GM12878 (cell line): Measurements from ENCODE around the gene MROH7. TPM values are rescaled to one million over a fixed set of nuclear protein-coding genes. Genes with fewer than 3 reads are reported as not detected.

ENCODE experiments used
- ATAC-seq: fragments of 200-7000 bp; cut with Tn5 transposase; 3 replicates; pipeline ENCODE4 v1.9.1; 2020; ENCODE audit warnings: mild to moderate bottlenecking, moderate library complexity
- BruUV-seq: library from RNA; stranded (reverse); fragments of 400-500 nt; replicated peaks from 2 replicates; lab custom pipeline; 2021; lab: Mats Ljungman, UMichigan
- CTCF ChIA-PET: fragments of 300-600 bp; sonication (Branson Sonifier 250); formaldehyde crosslinking; extraction: SDS; loops from one replicate; lab custom pipeline; 2021; ENCODE audit warnings: inconsistent platforms; lab: Yijun Ruan, JAX
- POLR2A ChIA-PET: fragments of 350-600 bp; formaldehyde crosslinking; extraction: SDS; loops from one replicate; lab custom pipeline; 2021; ENCODE audit warnings: inconsistent platforms; lab: Charles Lee
- RAD21 ChIA-PET: fragments of 300-600 bp; sonication (Branson Sonifier 250); formaldehyde crosslinking; loops from one replicate; lab custom pipeline; 2023; ENCODE audit warnings: antibody characterized with exemption; ENCODE audit not compliant: unreplicated experiment; lab: Charles Lee
- SMC1A ChIA-PET: fragments of 300-600 bp; sonication (Branson Sonifier 250); formaldehyde crosslinking; loops from one replicate; lab custom pipeline; 2023; ENCODE audit not compliant: unreplicated experiment, uncharacterized antibody; lab: Charles Lee
- DNase-seq: peaks from one replicate; pipeline ENCODE4 v3.0.0-alpha.2; 2011; ENCODE audit warnings: low read depth, low spot score
- FAIRE-seq: peaks from 3 replicates; lab custom pipeline; 2011; peaks lifted over from hg19 to GRCh38; lab: Jason Lieb, UNC
- H2AFZ ChIP-seq: 2 replicates; pipeline ENCODE4 v1.6.0; 2011; ENCODE audit warnings: low read depth, low read length, control low read depth; ENCODE audit not compliant: control insufficient read depth
- H3K27ac ChIP-seq: 2 replicates; pipeline ENCODE4 v1.5.1; 2011; ENCODE audit warnings: control low read depth; ENCODE audit not compliant: control insufficient read depth, insufficient read depth
- H3K27me3 ChIP-seq, 2 experiments: replicated peaks in 1 of 2; 2 replicates each; pipeline versions ENCODE4 v1.6.0 to v1.6.1; 2011; ENCODE audit warnings: low read length in 1 of 2; ENCODE audit not compliant: control insufficient read depth in 2 of 2, insufficient read depth in 2 of 2
- H3K36me3 ChIP-seq, 2 experiments: 2 replicates each; pipeline ENCODE4 v1.5.1; 2011; ENCODE audit warnings: low read length in 1 of 2; ENCODE audit not compliant: control insufficient read depth in 2 of 2, insufficient read depth in 2 of 2
- H3K4me1 ChIP-seq: 2 replicates; pipeline ENCODE4 v1.6.1; 2011; ENCODE audit warnings: mild to moderate bottlenecking, low read length, moderate library complexity, mixed read lengths; ENCODE audit not compliant: control insufficient read depth, insufficient read depth
- H3K4me2 ChIP-seq: 2 replicates; pipeline ENCODE4 v1.6.0; 2011; ENCODE audit warnings: control low read depth; ENCODE audit not compliant: control insufficient read depth, insufficient read depth
- H3K4me3 ChIP-seq: fragments of 200-600 bp; sonication (generic); 2 replicates; pipeline ENCODE4 v1.5.1; 2016
- H3K79me2 ChIP-seq: 2 replicates; pipeline ENCODE4 v1.6.0; 2011; ENCODE audit warnings: low read length; ENCODE audit not compliant: control insufficient read depth, insufficient read depth
- H3K9ac ChIP-seq: 2 replicates; pipeline ENCODE4 v1.8.0; 2011; ENCODE audit warnings: low read length, control low read depth, mixed read lengths; ENCODE audit not compliant: control insufficient read depth, insufficient read depth
- H3K9me3 ChIP-seq: replicated peaks from 3 replicates; pipeline ENCODE4 v1.5.1; 2011; ENCODE audit warnings: mild to moderate bottlenecking, low read length; ENCODE audit not compliant: control insufficient read depth, insufficient read depth
- H4K20me1 ChIP-seq: 2 replicates; pipeline ENCODE4 v1.6.0; 2011; ENCODE audit not compliant: control insufficient read depth, insufficient read depth
- BACH1 ChIP-seq: fragments of 450-650 bp; IDR thresholded peaks from 2 replicates; pipeline ENCODE4 v1.6.1; 2017; ENCODE audit warnings: mild to moderate bottlenecking, borderline replicate concordance
- BMI1 ChIP-seq: fragments of 450-650 bp; IDR thresholded peaks from 2 replicates; pipeline ENCODE4 v1.6.1; 2016; ENCODE audit warnings: mild to moderate bottlenecking, moderate library complexity, borderline replicate concordance
- EED ChIP-seq: sonication (generic); IDR thresholded peaks from 2 replicates; pipeline ENCODE4 v1.6.1; 2016; ENCODE audit warnings: antibody characterized with exemption, low read depth
- ETV6 ChIP-seq, 2 experiments: fragments of 450-650 bp in 1 of 2; IDR thresholded peaks in 1 of 2; conservative IDR thresholded peaks in 1 of 2; 2 replicates each; pipeline ENCODE4 v1.6.1; 2014; ENCODE audit warnings: antibody characterized with exemption in 1 of 2, borderline replicate concordance in 1 of 2, low read depth in 1 of 2, mild to moderate bottlenecking in 1 of 2, moderate library complexity in 1 of 2
- JUNB ChIP-seq: IDR thresholded peaks from 2 replicates; pipeline ENCODE4 v1.6.1; 2016; ENCODE audit warnings: antibody characterized with exemption, mild to moderate bottlenecking
- NFIC ChIP-seq: IDR thresholded peaks from 2 replicates; pipeline ENCODE4 v1.6.1; 2012; ENCODE audit warnings: low read depth, mild to moderate bottlenecking, inconsistent platforms, low read length, moderate library complexity
- POLR2A ChIP-seq: IDR thresholded peaks from 2 replicates; pipeline ENCODE4 v1.6.1; 2011; ENCODE audit warnings: low read depth, mild to moderate bottlenecking, low read length
- RB1 ChIP-seq: fragments of 450-650 bp; formaldehyde crosslinking; IDR thresholded peaks from 2 replicates; pipeline ENCODE4 v1.6.1; 2017; ENCODE audit warnings: mild to moderate bottlenecking, borderline replicate concordance
- ZBED1 ChIP-seq: IDR thresholded peaks from 2 replicates; pipeline ENCODE4 v1.6.1; 2016; ENCODE audit warnings: borderline replicate concordance
- WGBS: methylation state at CpG from one replicate; pipeline ENCODE4 v1.1.6; 2016; ENCODE audit warnings: low lambda C conversion rate; ENCODE audit not compliant: insufficient replicate concordance, insufficient coverage; ENCODE audit errors: missing lambda C conversion rate; 5-methylcytosine and 5-hydroxymethylcytosine counted together
- in situ Hi-C: fragments of 300-500 bp; cut with MboI; formaldehyde crosslinking; loops from 9 replicates; pipeline ENCODE4 v1.14.3; 2018; ENCODE audit warnings: mixed read lengths
- intact Hi-C: fragments of 100-400 bp; cut with micrococcal nuclease; formaldehyde crosslinking; loops from one replicate; pipeline ENCODE4 v1.14.2; 2022; ENCODE audit not compliant: unreplicated experiment
- polyA plus RNA-seq, 11 experiments: library from polyadenylated mRNA; depleted of rRNA in 4 of 11; unstranded in 6 of 11; stranded (reverse) in 5 of 11; fragments of >200 nt; fragmentation: Nextera tagmentation in 4 of 11; fragmentation: Illumina TruSeq in 1 of 11; extraction: Ambion mirVana in 4 of 11; extraction: Trizol in 1 of 11; gene quantifications; 1 replicate in 1 of 11; 2 replicates in 10 of 11; pipeline versions ENCODE4 v1.2.1 to v1.2.3, GENCODE V29; 2011 to 2016; ENCODE audit warnings: inconsistent platforms in 2 of 11, missing spikeins in 2 of 11, low read depth in 1 of 11
- total RNA-seq, 4 experiments: library from RNA; depleted of rRNA in 3 of 4; stranded (reverse); fragments of >200 nt in 3 of 4; fragmentation: Illumina TruSeq in 1 of 4; extraction: Trizol in 1 of 4; gene quantifications; 2 replicates each; pipeline versions ENCODE4 v1.2.1 to v1.2.3, GENCODE V29; 2013 to 2021

Gene MROH7
- total and polyA plus RNA-seq, 10 of the 15 experiments (the other 5 are each of a cell fraction or from before 2014, with no cell fraction given), result 0.11 TPM; not detected in 9

DNA sequence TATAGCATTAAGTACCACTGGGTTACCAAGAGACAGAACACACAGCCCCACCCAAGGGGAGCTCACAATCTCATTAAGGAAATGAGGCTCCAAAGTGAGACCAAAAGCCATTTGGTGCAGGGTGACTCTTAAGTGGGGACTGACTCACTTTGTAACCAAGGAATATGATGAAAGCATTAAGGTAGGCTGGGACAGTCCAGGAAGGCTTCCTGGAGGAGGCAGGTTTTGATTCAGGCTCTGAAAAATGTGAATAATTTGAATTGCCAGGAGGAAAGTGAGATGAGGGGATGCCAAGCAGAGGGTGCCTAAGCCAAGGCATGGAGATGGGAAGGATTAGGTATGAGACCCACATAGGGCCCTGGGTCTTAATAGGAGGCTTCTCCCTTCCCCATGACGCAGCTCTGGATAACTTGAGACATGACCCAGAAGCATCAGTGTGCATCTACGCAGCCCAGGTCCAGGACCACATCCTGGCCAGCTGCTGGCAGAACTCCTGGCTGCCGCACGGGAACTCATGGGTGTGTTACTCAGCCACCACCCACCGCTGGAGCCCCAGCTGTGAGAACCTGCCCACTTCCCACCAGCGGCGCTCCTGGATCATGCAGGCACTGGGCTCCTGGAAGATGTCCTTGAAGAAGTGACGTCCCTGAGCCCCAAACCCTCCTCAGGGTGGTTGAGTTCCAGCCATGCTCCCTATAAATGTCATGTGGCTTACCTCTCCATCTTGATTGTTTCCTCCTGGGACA, 68.1 kb downstream of the MROH7 start:
- Histone ChIP-seq H4K20me1 (no peaks in the 10 kb centered on the region), H3K27me3 (no peaks in the 10 kb centered on the region; a peak in 1 of 4 replicates), H3K4me3 (no peak overlapping the region), H3K9me3 (no peaks in the 10 kb centered on the region), H3K4me2 (no peak overlapping the region), H2AFZ (no peak overlapping the region), H3K79me2 (no peaks in the 10 kb centered on the region), H3K4me1 (no peaks in the 10 kb centered on the region), H3K36me3 (no peaks in the 10 kb centered on the region), H3K9ac (no peak overlapping the region), H3K27ac (no peak overlapping the region)
- FAIRE-seq (no peak), DNase-seq (no peak), ATAC-seq (no peak)
- ChIA-PET RAD21 (no interaction called here), CTCF (no interaction called here), POLR2A (no interaction called here), SMC1A (no interaction called here)
- TF ChIP-seq NFIC (no peak), RB1 (no peak), ZBED1 (no peak), BMI1 (no peak), EED (no peak), BACH1 (no peak), ETV6 (conservative IDR thresholded peaks at IDR 0.05 in 1 of 2, IDR thresholded peaks at IDR 0.05 in 1 of 2; ENCODE audit: borderline replicate concordance in 1 of 2, low read depth in 1 of 2) (no peak), JUNB (no peak), POLR2A (no peak)
- WGBS, result 36% methylated on average over 8 of the region's 8 CpGs
- BruUV-seq, result no TSS peak
- intact Hi-C loops (no loop called here), in situ Hi-C loops (no loop called here)
